Caki2 (cell line): Measurements from ENCODE around the gene SESN2. TPM values are rescaled to one million over a fixed set of nuclear protein-coding genes. Genes with fewer than 3 reads are reported as not detected.
"Not testable (repeated sequence)": the region's sequence is repeated elsewhere in the genome, so short reads cannot be mapped to it uniquely, and the experiment has no call there.

Source experiments
- DNase-seq: peaks from one replicate; pipeline ENCODE4 v3.0.0-alpha.2; 2015; ENCODE audit warnings: low read depth
- in situ Hi-C: cut with HindIII; loops from 2 replicates; pipeline ENCODE4 v1.10.0; 2016; ENCODE audit warnings: low sequenced_read_pairs, low pct_unique_long_range_greater_than_20kb, mixed read lengths
- total RNA-seq: library from RNA; depleted of rRNA; stranded (reverse); fragments of >200 nt; shearing (Covaris generic); gene quantifications from 2 replicates; pipeline ENCODE4 v1.2.3, GENCODE V29; 2014; ENCODE audit warnings: low replicate concordance; rRNA removed

SESN2 gene
- total RNA-seq, 1 experiment from 2014 or later = 21.7 TPM

DNA sequence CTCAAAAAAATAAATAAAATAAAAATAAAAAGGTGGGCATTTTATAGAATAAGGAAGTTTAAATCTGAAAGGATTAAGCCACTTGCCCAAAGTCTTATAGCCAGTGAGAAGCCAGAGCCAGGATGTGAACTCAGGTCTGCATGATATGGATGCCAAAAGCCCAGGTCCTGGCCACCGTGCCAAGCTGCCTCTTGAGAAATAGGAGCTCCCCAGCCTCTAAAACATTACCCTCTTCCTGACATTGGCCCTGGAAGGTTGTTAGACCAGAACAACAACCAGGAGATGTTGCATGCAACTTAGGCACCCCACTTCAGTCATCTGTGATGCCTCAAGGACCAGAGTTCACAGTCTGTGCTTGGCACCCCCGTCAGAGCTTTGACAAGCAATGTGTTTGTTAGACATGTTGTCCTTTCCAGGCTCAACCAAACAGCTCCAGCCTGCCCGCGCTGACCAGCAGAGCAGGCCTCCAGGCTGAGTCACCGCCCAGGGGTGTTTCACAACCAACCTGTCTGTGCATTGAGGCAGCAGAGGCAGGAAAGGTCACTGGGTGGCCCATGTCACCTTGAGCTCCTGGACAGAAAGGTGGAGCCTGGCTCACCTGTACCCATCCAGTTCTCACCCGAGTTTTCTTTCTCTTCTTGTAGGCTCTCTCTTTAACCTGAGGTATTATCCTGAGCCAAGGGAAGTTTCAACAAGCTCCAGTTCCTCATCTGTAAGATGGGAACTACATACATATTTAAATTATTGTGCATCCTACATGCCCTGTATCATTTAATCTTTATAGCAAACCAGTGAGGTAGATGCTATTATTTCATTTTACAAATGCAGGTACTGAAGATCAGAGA, 54.6 kb downstream of the SESN2 start:
- in situ Hi-C loops = no loop called here
- DNase-seq = peak; percentile 62

DNA sequence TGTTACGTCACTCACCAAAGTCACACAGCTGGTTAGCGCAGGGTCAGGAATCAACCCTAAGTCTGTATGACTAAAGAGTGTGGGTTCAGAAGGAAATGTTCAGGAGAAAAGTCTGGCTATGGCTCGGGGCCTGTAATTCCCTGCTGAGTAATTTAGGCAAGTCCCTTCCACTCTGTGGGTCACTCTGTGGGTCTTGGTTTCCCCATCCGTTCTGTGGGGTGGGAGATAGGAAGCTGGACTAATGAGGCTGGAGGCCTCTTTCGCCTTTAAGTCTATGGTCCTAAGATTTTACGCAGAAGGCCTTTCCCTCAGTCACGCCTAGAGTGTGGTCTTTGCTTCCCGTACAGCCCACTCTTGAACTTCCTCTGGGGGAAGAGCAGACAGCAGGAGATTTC, 55.2 kb downstream of the SESN2 start:
- in situ Hi-C loops = no loop called here
- DNase-seq = no peak

DNA sequence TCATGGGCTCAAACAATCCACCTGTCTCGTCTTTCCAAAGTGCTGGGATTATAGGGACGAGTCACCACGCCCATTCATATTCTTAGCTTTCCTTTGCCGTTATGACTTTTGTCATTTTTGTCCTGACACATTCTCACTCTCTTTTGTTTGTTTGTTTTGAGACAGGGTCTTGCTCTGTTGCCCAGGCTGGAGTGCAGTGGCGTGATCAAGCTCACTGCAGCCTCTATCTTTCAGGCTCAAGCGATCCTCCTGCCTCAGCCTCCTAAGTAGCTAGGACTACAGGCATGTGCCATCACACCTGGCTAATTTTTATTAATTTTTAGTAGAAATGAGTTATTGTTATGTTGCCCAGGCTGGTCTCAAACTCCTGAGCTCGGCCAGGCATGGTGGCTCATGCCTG, 57.7 kb downstream of the SESN2 start:
- DNase-seq = no peak
- in situ Hi-C loops = no loop called here

DNA sequence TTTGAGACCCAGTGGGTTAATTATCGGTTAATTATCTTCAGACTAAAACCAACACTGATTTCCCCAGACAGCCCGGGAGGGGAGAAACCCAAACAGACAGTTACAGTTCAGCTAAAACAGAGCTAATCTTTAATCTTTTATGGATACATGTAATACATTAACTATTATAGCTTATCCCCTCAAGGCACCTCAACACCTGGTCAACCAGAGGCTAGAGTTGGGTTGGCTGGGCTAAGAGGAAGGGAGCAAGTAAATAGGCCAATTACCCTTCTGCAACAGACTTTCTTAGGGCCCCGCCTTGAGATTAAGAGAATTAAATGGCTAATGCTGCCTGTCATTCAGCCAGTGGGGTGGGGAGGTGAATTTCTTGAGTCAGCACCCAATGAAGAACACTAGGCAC, 62.9 kb downstream of the SESN2 start:
- peak; percentile 97 for DNase-seq
- in situ Hi-C loops = no loop called here

DNA sequence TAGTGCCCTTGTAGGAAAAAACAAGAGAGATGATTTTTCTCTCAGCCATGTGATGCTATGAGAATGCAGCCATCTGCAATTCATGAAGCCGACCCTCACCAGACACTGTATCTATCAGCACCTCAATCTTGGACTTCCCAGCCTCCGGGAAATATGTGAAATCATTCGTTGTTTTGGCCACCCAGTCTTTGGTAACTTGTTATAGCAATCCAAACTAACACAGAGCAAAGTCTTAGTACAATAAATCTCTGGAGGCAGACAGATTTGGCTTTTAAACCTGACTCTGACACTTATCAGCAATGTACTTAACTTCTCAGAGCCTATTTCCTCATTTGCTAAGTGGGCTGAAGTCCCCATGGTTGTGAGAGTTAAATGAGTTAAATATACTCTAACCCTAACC, 64.4 kb downstream of the SESN2 start:
- in situ Hi-C loops = no loop called here

GRCh38 chr1:28326515-28326914, 67.2 kb downstream of the SESN2 start:
- in situ Hi-C loops = no loop called here
- DNase-seq = no peak

More for the DNA sequence above, 64.4 kb downstream of the SESN2 start:
- no peak for DNase-seq

- in situ Hi-C loops = no loop called here
- DNase-seq = peak; percentile 68
Observed at GRCh38 chr1:28326984-28327383, 67.7 kb downstream of the SESN2 start.

DNA sequence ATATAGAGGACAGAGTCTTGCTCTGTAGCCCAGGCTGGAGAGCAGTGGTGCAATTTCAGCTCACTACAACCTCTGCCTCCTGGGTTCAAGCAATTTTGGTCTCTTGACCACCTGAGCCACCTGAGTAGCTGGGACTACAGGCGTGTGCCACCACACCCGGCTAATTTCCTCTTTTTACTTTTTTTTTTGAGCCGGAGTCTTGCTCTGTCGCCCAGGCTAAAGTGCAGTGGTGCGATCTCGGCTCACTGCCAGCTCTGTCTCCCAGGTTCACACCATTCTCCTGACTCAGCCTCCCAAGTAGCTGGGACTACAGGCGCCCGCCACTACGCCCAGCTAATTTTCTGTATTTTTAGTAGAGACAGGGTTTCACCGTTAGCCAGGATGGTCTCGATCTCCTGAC, 68.1 kb downstream of the SESN2 start:
- in situ Hi-C loops = not testable (repeated sequence)
- peak; percentile 70 for DNase-seq

GRCh38 chr1:28328228-28328648, 68.9 kb downstream of the SESN2 start:
- no peak for DNase-seq
- in situ Hi-C loops = no loop called here

- in situ Hi-C loops = no loop called here
- DNase-seq = no peak
Observed at GRCh38 chr1:28329395-28330153, 70.3 kb downstream of the SESN2 start.

Other genes starting within 250 kb of the SESN2 start
- gene EYA3, start 170.9 kb upstream of the SESN2 start, total RNA-seq = 8.6 and 15.1 TPM in 2 replicates
- 0.07 and 0.55 TPM in 2 replicates for gene PTAFR, start 82.8 kb upstream of the SESN2 start, total RNA-seq
- 81.2 and 111 TPM in 2 replicates for gene DNAJC8, start 26.5 kb upstream of the SESN2 start, total RNA-seq
- gene ATP5IF1, start 23.4 kb upstream of the SESN2 start, total RNA-seq = 100.0 and 118 TPM in 2 replicates
- 26.3 and 41.5 TPM in 2 replicates for gene MED18, start 69.5 kb downstream of the SESN2 start, total RNA-seq
- 4.2 and 6.1 TPM in 2 replicates for gene PHACTR4, start 110.2 kb downstream of the SESN2 start, total RNA-seq
- 76.9 and 87.3 TPM in 2 replicates for gene RCC1, start 246.5 kb downstream of the SESN2 start, total RNA-seq